Neural progenitor cell (in vitro differentiated cells): ENCODE measurements around the gene ANKAR. TPM values are rescaled to one million over a fixed set of nuclear protein-coding genes. Genes with fewer than 3 reads are reported as not detected.
"Not testable (repeated sequence)": the region's sequence is repeated elsewhere in the genome, so short reads cannot be mapped to it uniquely, and the experiment has no call there.

ENCODE experiments used
- DNase-seq: peaks from one replicate; pipeline ENCODE4 v3.0.0-alpha.2; 2016; ENCODE audit warnings: low spot score
- H2AFZ ChIP-seq: fragments of 200-600 bp; sonication (generic); replicated peaks from 2 replicates; pipeline ENCODE4 v1.6.1; 2016; ENCODE audit warnings: antibody characterized with exemption
- H3F3A ChIP-seq: fragments of 200-600 bp; sonication (generic); 2 replicates; pipeline ENCODE4 v1.6.1; 2016; ENCODE audit warnings: antibody characterized with exemption, low read depth
- H3K27ac ChIP-seq: fragments of 200-600 bp; sonication (generic); 2 replicates; pipeline ENCODE4 v1.5.1; 2016; ENCODE audit warnings: mild to moderate bottlenecking
- H3K27me3 ChIP-seq: fragments of 200-600 bp; sonication (generic); 2 replicates; pipeline ENCODE4 v1.6.1; 2016; ENCODE audit warnings: mild to moderate bottlenecking, moderate library complexity
- H3K36me3 ChIP-seq: fragments of 200-600 bp; sonication (generic); 2 replicates; pipeline ENCODE4 v1.5.1; 2016
- H3K4me1 ChIP-seq: fragments of 200-600 bp; sonication (generic); 2 replicates; pipeline ENCODE4 v1.6.1; 2016; ENCODE audit warnings: mixed run types
- H3K4me2 ChIP-seq: fragments of 200-600 bp; sonication (generic); 2 replicates; pipeline ENCODE4 v1.6.1; 2016
- H3K4me3 ChIP-seq: fragments of 200-600 bp; sonication (generic); 2 replicates; pipeline ENCODE4 v1.5.1; 2016
- H3K79me2 ChIP-seq: fragments of 200-600 bp; sonication (generic); 2 replicates; pipeline ENCODE4 v1.6.1; 2016; ENCODE audit warnings: low read depth
- H3K9ac ChIP-seq: fragments of 200-600 bp; sonication (generic); 2 replicates; pipeline ENCODE4 v1.6.1; 2016
- H3K9me3 ChIP-seq: fragments of 200-600 bp; sonication (generic); 2 replicates; pipeline ENCODE4 v1.5.1; 2016; ENCODE audit warnings: low read depth
- H4K20me1 ChIP-seq: fragments of 200-600 bp; sonication (generic); 2 replicates; pipeline ENCODE4 v1.6.1; 2016; ENCODE audit warnings: low read depth
- H3K27ac Mint-ChIP-seq: 3 replicates; pipeline ENCODE4 v1.8.0; 2021; ENCODE audit warnings: mixed read lengths
- H3K27me3 Mint-ChIP-seq: 2 replicates; pipeline ENCODE4 v1.8.0; 2022; ENCODE audit warnings: low read depth, mild to moderate bottlenecking, inconsistent platforms, moderate library complexity, mixed read lengths; ENCODE audit not compliant: insufficient read depth
- H3K36me3 Mint-ChIP-seq: 3 replicates; pipeline ENCODE4 v1.8.0; 2021; ENCODE audit warnings: mixed read lengths
- H3K4me1 Mint-ChIP-seq: 3 replicates; pipeline ENCODE4 v1.8.0; 2021; ENCODE audit warnings: mixed read lengths
- H3K4me3 Mint-ChIP-seq: 3 replicates; pipeline ENCODE4 v1.8.0; 2021; ENCODE audit warnings: mild to moderate bottlenecking, moderate library complexity, mixed read lengths
- H3K9me3 Mint-ChIP-seq: 3 replicates; pipeline ENCODE4 v1.8.0; 2020; ENCODE audit warnings: mixed read lengths
- EZH2 ChIP-seq: fragments of 200-600 bp; sonication (generic); IDR thresholded peaks from 2 replicates; pipeline ENCODE4 v1.6.1; 2017; ENCODE audit warnings: antibody characterized with exemption, mild to moderate bottlenecking, moderate library complexity
- EZH2phosphoT487 ChIP-seq: fragments of 200-600 bp; sonication (generic); IDR thresholded peaks from 2 replicates; pipeline ENCODE4 v1.6.1; 2017; ENCODE audit warnings: antibody characterized with exemption
- total RNA-seq: library from RNA; depleted of rRNA; stranded (reverse); fragments of >200 nt; gene quantifications from 2 replicates; pipeline ENCODE4 v1.2.3, GENCODE V29; 2015; ENCODE audit warnings: low replicate concordance
- TF ChIP-seq, protein P1 (sequence below): fragments of 200-600 bp; sonication (generic); IDR thresholded peaks from 2 replicates; pipeline ENCODE4 v1.5.1; 2017; ENCODE audit warnings: antibody characterized with exemption, mild to moderate bottlenecking

ANKAR gene
- total RNA-seq, 1 donor from 2014 or later: 12.0 TPM

DNA sequence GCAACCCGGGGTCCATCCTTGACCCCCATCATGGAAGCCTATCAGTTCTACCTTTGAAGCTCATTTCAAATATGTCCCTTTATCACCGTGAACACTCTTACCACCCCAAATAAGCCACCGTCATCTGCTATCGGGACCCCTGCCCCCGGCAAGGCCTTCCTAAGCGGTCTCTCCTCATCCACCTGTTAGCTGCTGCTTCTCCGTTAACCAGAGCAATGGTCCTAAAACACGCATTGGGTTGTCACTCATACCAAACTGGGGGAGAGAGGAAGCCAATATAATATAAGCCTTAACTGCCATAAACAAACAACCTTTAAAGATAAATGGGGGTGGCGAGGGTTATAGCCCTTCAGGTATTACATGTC is 12.5 kb upstream of the ANKAR start:
- peaks cover 43% of the 10 kb centered on the region for H3K79me2 ChIP-seq
- H3K27ac ChIP-seq: no peak overlapping the region
- peak overlapping the region; percentile 90 for H3K9ac ChIP-seq
- Mint-ChIP-seq H3K4me1 (peaks cover 7% of the 10 kb centered on the region), H3K9me3 (no peaks in the 10 kb centered on the region), H3K4me3 (no peak overlapping the region), H3K27ac (no peak overlapping the region), H3K36me3 (peaks cover 8% of the 10 kb centered on the region), H3K27me3 (no peaks in the 10 kb centered on the region)
- peaks cover 3% of the 10 kb centered on the region for H4K20me1 ChIP-seq
- no peaks in the 10 kb centered on the region for H3K27me3 ChIP-seq
- no peak for DNase-seq
- no peaks in the 10 kb centered on the region for H3F3A ChIP-seq
- peak overlapping the region; percentile 88 for H2AFZ ChIP-seq
- H3K36me3 ChIP-seq: no peaks in the 10 kb centered on the region
- peaks cover 6% of the 10 kb centered on the region for H3K4me1 ChIP-seq
- H3K4me2 ChIP-seq: peak overlapping the region; percentile 94
- TF ChIP-seq EZH2 (no peak), EZH2phosphoT487 (no peak)
- TF ChIP-seq, protein P1, sequence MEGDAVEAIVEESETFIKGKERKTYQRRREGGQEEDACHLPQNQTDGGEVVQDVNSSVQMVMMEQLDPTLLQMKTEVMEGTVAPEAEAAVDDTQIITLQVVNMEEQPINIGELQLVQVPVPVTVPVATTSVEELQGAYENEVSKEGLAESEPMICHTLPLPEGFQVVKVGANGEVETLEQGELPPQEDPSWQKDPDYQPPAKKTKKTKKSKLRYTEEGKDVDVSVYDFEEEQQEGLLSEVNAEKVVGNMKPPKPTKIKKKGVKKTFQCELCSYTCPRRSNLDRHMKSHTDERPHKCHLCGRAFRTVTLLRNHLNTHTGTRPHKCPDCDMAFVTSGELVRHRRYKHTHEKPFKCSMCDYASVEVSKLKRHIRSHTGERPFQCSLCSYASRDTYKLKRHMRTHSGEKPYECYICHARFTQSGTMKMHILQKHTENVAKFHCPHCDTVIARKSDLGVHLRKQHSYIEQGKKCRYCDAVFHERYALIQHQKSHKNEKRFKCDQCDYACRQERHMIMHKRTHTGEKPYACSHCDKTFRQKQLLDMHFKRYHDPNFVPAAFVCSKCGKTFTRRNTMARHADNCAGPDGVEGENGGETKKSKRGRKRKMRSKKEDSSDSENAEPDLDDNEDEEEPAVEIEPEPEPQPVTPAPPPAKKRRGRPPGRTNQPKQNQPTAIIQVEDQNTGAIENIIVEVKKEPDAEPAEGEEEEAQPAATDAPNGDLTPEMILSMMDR: no peak
- peak overlapping the region; percentile 84 for H3K4me3 ChIP-seq
- H3K9me3 ChIP-seq: no peaks in the 10 kb centered on the region

GRCh38 chr2:189662669-189663226 is 11.7 kb upstream of the ANKAR start:
- H3K27ac Mint-ChIP-seq: no peak overlapping the region

GRCh38 chr2:189663319-189663718 is 11.2 kb upstream of the ANKAR start:
- H3K36me3 ChIP-seq, H2AFZ ChIP-seq, H3K4me1 ChIP-seq, DNase-seq, H3K4me1 Mint-ChIP-seq, H3K27me3 ChIP-seq, H3K9ac ChIP-seq, H3K27me3 Mint-ChIP-seq, H4K20me1 ChIP-seq, H3F3A ChIP-seq, H3K9me3 Mint-ChIP-seq, H3K27ac Mint-ChIP-seq, H3K4me3 ChIP-seq, H3K27ac ChIP-seq, H3K9me3 ChIP-seq: not testable (repeated sequence)
- peak overlapping the region; percentile 38 for H3K4me3 Mint-ChIP-seq
- Histone ChIP-seq H3K4me2 (peak overlapping the region; percentile 94), H3K79me2 (peaks cover 43% of the 10 kb centered on the region)
- peaks cover 14% of the 10 kb centered on the region for H3K36me3 Mint-ChIP-seq

More at GRCh38 chr2:189662669-189663226, 11.7 kb upstream of the ANKAR start:
- peak overlapping the region; percentile 94 for H3K4me2 ChIP-seq
- peaks cover 43% of the 10 kb centered on the region for H3K79me2 ChIP-seq
- H3K4me1 Mint-ChIP-seq: peaks cover 7% of the 10 kb centered on the region
- H4K20me1 ChIP-seq: peaks cover 3% of the 10 kb centered on the region
- H3K4me3 Mint-ChIP-seq: no peak overlapping the region
- H3K27ac ChIP-seq: no peak overlapping the region
- TF ChIP-seq EZH2 (no peak), EZH2phosphoT487 (no peak)
- TF ChIP-seq, protein P1: no peak
- H3K27me3 Mint-ChIP-seq: no peaks in the 10 kb centered on the region
- no peaks in the 10 kb centered on the region for H3K27me3 ChIP-seq
- no peaks in the 10 kb centered on the region for H3F3A ChIP-seq
- peak overlapping the region; percentile 84 for H3K4me3 ChIP-seq
- no peaks in the 10 kb centered on the region for H3K9me3 ChIP-seq
- H3K9me3 Mint-ChIP-seq: no peaks in the 10 kb centered on the region
- no peaks in the 10 kb centered on the region for H3K36me3 ChIP-seq
- H3K36me3 Mint-ChIP-seq: peaks cover 12% of the 10 kb centered on the region
- peaks cover 6% of the 10 kb centered on the region for H3K4me1 ChIP-seq
- no peak for DNase-seq
- no peak overlapping the region for H3K9ac ChIP-seq
- no peak overlapping the region for H2AFZ ChIP-seq

DNA sequence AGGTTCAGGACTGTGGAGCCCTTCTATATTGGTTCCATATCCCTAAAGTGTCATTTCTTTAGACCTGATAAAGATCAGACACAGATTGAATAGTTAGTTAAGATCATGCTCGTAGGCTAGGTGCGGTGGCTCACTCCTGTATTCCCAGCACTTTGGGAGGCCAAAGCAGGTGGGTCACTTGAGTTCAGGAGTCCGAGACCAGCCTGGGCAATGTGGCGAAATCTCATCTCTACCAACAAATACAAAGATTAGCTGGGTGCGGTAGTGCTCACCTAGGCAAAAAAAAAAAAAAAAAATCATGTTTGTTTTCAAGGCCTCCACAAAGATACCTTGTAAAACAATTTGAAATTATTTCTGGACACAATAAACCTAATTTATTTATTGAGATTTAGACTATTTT is 4.6 kb upstream of the ANKAR start:
- no peak overlapping the region for H3K27ac Mint-ChIP-seq
- Histone ChIP-seq H3K27me3 (no peaks in the 10 kb centered on the region), H3F3A (peaks cover 17% of the 10 kb centered on the region), H3K4me3 (no peak overlapping the region), H3K36me3 (peaks cover 3% of the 10 kb centered on the region), H3K79me2 (peaks cover 9% of the 10 kb centered on the region), H2AFZ (no peak overlapping the region), H3K4me1 (peaks cover under 1% of the 10 kb centered on the region), H3K9ac (no peak overlapping the region), H3K4me2 (no peak overlapping the region), H3K27ac (no peak overlapping the region), H3K9me3 (no peaks in the 10 kb centered on the region), H4K20me1 (no peaks in the 10 kb centered on the region)
- no peak for DNase-seq
- H3K9me3 Mint-ChIP-seq: no peaks in the 10 kb centered on the region
- H3K4me1 Mint-ChIP-seq: peaks cover 7% of the 10 kb centered on the region
- TF ChIP-seq, protein P1: no peak
- TF ChIP-seq EZH2phosphoT487 (no peak), EZH2 (no peak)
- peaks cover 23% of the 10 kb centered on the region for H3K36me3 Mint-ChIP-seq
- no peak overlapping the region for H3K4me3 Mint-ChIP-seq
- H3K27me3 Mint-ChIP-seq: no peaks in the 10 kb centered on the region
